ENCODE measurements around the gene VEZT. TPM values are rescaled to one million over a fixed set of nuclear protein-coding genes. Genes with fewer than 3 reads are reported as not detected.

The VEZT gene
- total RNA-seq, 4 donors from 2014 or later: 64.0 to 117 (median 70.9) TPM

- Histone ChIP-seq H3K9me3 (no peaks in the 10 kb centered on the region), H3K4me1 (peaks cover 62% of the 10 kb centered on the region), H3K27me3 (no peaks in the 10 kb centered on the region), H3K4me3 (no peak overlapping the region), H3K36me3 (no peaks in the 10 kb centered on the region), H3K27ac (peak overlapping the region; percentile 79)
- 49% methylated on average over 11 of the region's 11 CpGs for WGBS
- TF ChIP-seq POLR2AphosphoS5 (IDR thresholded peaks at IDR 0.05) (peak in 1 of 3 donors; percentile 65), POLR2A (IDR thresholded peaks at IDR 0.05) (no peak)
- peak in 1 of 2 donors; percentile 71 for DNase-seq (ENCODE audit: low spot score in 2 of 2)
Measured at GRCh38 chr12:95204141-95204866, 13.3 kb upstream of the VEZT start.

- no peak for DNase-seq (ENCODE audit: low spot score in 2 of 2)
- H3K4me1 ChIP-seq: peaks cover 55% of the 10 kb centered on the region
- TF ChIP-seq EP300 (IDR thresholded peaks at IDR 0.05): no peak
- no peak for TF ChIP-seq POLR2A (IDR thresholded peaks at IDR 0.05)
- TF ChIP-seq CTCF (IDR thresholded peaks at IDR 0.05): no peak
- no peak for TF ChIP-seq POLR2AphosphoS5 (IDR thresholded peaks at IDR 0.05)
- no peaks in the 10 kb centered on the region for H3K27me3 ChIP-seq
- peak overlapping the region; percentile 79 for H3K27ac ChIP-seq
- H3K36me3 ChIP-seq: no peaks in the 10 kb centered on the region
- no peak overlapping the region for H3K4me3 ChIP-seq
- no peaks in the 10 kb centered on the region for H3K9me3 ChIP-seq
- 62% methylated on average over 2 of the region's 2 CpGs for WGBS
Measured at GRCh38 chr12:95205016-95205624, 12.5 kb upstream of the VEZT start.

GRCh38 chr12:95205685-95206084 is 11.9 kb upstream of the VEZT start:
- TF ChIP-seq POLR2AphosphoS5 (IDR thresholded peaks at IDR 0.05): no peak
- TF ChIP-seq EP300 (IDR thresholded peaks at IDR 0.05): no peak
- no peak for TF ChIP-seq CTCF (IDR thresholded peaks at IDR 0.05)
- no peak for TF ChIP-seq POLR2A (IDR thresholded peaks at IDR 0.05)
- Histone ChIP-seq H3K4me1 (peaks cover 49% of the 10 kb centered on the region), H3K27ac (peak overlapping the region; percentile 79), H3K9me3 (no peaks in the 10 kb centered on the region), H3K36me3 (no peaks in the 10 kb centered on the region), H3K27me3 (no peaks in the 10 kb centered on the region), H3K4me3 (no peak overlapping the region)
- WGBS: 44% methylated on average over 4 of the region's 4 CpGs
- DNase-seq (ENCODE audit: low spot score in 2 of 2): no peak

GRCh38 chr12:95206916-95207315 is 10.7 kb upstream of the VEZT start:
- H3K4me3 ChIP-seq: no peak overlapping the region
- DNase-seq (ENCODE audit: low spot score in 2 of 2): no peak
- TF ChIP-seq POLR2A (IDR thresholded peaks at IDR 0.05): no peak
- TF ChIP-seq CTCF (IDR thresholded peaks at IDR 0.05): no peak
- no peak for TF ChIP-seq EP300 (IDR thresholded peaks at IDR 0.05)
- no peak for TF ChIP-seq POLR2AphosphoS5 (IDR thresholded peaks at IDR 0.05)
- no peaks in the 10 kb centered on the region for H3K36me3 ChIP-seq
- H3K4me1 ChIP-seq: peaks cover 40% of the 10 kb centered on the region
- no peaks in the 10 kb centered on the region for H3K27me3 ChIP-seq
- WGBS: 95% methylated on average over 8 of the region's 8 CpGs
- H3K9me3 ChIP-seq: no peaks in the 10 kb centered on the region
- H3K27ac ChIP-seq: no peak overlapping the region

GRCh38 chr12:95207407-95207806 is 10.2 kb upstream of the VEZT start:
- TF ChIP-seq CTCF (IDR thresholded peaks at IDR 0.05): no peak
- no peak for TF ChIP-seq POLR2A (IDR thresholded peaks at IDR 0.05)
- no peak for TF ChIP-seq EP300 (IDR thresholded peaks at IDR 0.05)
- no peak for TF ChIP-seq POLR2AphosphoS5 (IDR thresholded peaks at IDR 0.05)
- 95% methylated on average over 2 of the region's 2 CpGs for WGBS
- no peak overlapping the region for H3K4me3 ChIP-seq
- DNase-seq (ENCODE audit: low spot score in 2 of 2): no peak
- H3K9me3 ChIP-seq: no peaks in the 10 kb centered on the region
- no peaks in the 10 kb centered on the region for H3K27me3 ChIP-seq
- H3K4me1 ChIP-seq: peaks cover 41% of the 10 kb centered on the region
- no peak overlapping the region for H3K27ac ChIP-seq
- H3K36me3 ChIP-seq: no peaks in the 10 kb centered on the region

Data from suprapubic skin (tissue), 4 donors.